Left lung (tissue), 10 donors: Measurements from ENCODE around the gene CLEC4G. TPM values are rescaled to one million over a fixed set of nuclear protein-coding genes. Genes with fewer than 3 reads are reported as not detected.
A peak's percentile ranks its signal among the peaks of the same experiment; 100 is the strongest.

Experiments
- ATAC-seq: fragments of 200-7000 bp; cut with Tn5 transposase; one replicate; pipeline ENCODE4 v1.9.1; 2020; ENCODE audit warnings: moderate library complexity
- DNase-seq, 4 donors: peaks; one replicate each; pipeline ENCODE4 v3.0.0-alpha.2; 2013 to 2020
- H3K27ac ChIP-seq, 2 donors: fragments of 200-600 bp; sonication (generic) in 1 of 2; one replicate each; pipeline versions ENCODE4 v1.5.0 to v1.8.0; 2020 to 2021
- H3K27me3 ChIP-seq, 2 donors: fragments of 200-600 bp; sonication (generic) in 1 of 2; one replicate each; pipeline versions ENCODE4 v1.5.0 to v1.8.0; 2020 to 2021
- H3K36me3 ChIP-seq, 2 donors: fragments of 200-600 bp; sonication (generic) in 1 of 2; one replicate each; pipeline versions ENCODE4 v1.5.0 to v1.8.0; 2020 to 2021
- H3K4me1 ChIP-seq, 2 donors: fragments of 200-600 bp; one replicate each; pipeline ENCODE4 v1.8.0; 2021
- H3K4me3 ChIP-seq, 2 donors: fragments of 200-600 bp; sonication (generic) in 1 of 2; one replicate each; pipeline versions ENCODE4 v1.5.0 to v1.8.0; 2020 to 2021; ENCODE audit warnings: mild to moderate bottlenecking in 1 of 2
- H3K9me3 ChIP-seq, 2 donors: fragments of 200-600 bp; sonication (generic) in 1 of 2; one replicate each; pipeline versions ENCODE4 v1.5.0 to v1.8.0; 2020 to 2021
- intact Hi-C, 2 donors: fragments of 100-400 bp; cut with DNase I; formaldehyde crosslinking; loops; one replicate each; pipeline versions ENCODE4 v1.11.2 to v1.14.2; 2022
- polyA plus RNA-seq, 6 donors: library from polyadenylated mRNA; unstranded; fragments of 120-200 nt; gene quantifications; one replicate each; pipeline ENCODE4 v1.2.1, GENCODE V29; 2013; ENCODE audit not compliant: insufficient read length in 6 of 6
- total RNA-seq, 2 donors: library from RNA; stranded (reverse); fragmentation: NEBNext Ultra II Directional; extraction: Animal tissue kit (Norgen Biotek cat#: 25700); gene quantifications; one replicate each; pipeline ENCODE4 v1.2.1, GENCODE V29; 2021
- TF ChIP-seq, protein P1 (sequence below), 2 donors: fragments of 200-600 bp; sonication (generic) in 1 of 2; IDR thresholded peaks; one replicate each; pipeline versions ENCODE4 v1.5.0 to v1.8.0; 2021; ENCODE audit warnings: antibody characterized with exemption in 2 of 2
- donor health status: DM: no; HTN: yes; CAD: no.
- donor health status: DM: no; HTN: no; CAD: no.

CLEC4G gene
- total and polyA plus RNA-seq, 8 donors, result 0.20 to 2.2 (median 0.33) TPM; not detected in 2

DNA sequence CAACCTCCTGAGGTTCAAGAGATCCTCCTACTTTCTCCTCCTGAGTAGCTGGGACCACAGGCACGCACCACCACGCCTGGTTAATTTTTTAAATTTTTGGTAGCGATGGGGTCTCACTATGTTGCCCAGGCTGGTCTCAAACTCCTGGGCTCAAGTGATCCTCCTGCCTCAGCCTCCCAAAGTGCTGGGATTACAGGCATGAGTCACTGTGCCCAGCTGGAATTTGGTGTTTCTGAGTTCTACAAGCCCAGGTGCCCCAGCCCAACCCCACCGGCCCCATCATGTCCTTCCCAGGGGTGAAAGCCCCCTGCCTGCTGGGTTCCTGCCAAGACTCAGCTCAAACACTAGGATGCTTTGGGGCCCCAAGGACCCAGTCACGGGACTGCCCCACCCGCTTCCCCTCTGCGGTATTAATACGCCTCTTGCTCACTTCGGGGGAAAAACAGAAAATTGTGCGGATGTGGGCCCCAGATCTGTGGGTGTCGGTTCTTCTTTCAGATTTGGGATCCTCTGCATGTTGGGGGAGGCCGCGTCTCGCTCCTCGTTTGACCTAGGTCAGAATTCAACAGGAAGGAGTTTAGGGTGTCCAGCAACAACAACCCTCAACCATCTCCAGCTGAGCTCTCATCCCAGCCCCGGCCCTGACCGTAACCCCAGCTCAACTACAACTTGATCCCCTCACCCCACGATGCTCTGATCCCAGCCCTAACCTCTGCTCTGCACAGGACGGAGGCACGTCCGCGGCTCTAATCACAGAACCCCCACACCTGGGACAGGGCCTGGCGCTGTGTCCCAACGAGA lies 26.3 kb downstream of the CLEC4G start:
- DNase-seq (peak in 2 of 4 donors; percentile 71 to 91), ATAC-seq (peak; percentile 51)
- H3K4me1 ChIP-seq, result peaks cover 0 to 45% of the 10 kb centered on the region in 2 donors
- TF ChIP-seq, protein P1, sequence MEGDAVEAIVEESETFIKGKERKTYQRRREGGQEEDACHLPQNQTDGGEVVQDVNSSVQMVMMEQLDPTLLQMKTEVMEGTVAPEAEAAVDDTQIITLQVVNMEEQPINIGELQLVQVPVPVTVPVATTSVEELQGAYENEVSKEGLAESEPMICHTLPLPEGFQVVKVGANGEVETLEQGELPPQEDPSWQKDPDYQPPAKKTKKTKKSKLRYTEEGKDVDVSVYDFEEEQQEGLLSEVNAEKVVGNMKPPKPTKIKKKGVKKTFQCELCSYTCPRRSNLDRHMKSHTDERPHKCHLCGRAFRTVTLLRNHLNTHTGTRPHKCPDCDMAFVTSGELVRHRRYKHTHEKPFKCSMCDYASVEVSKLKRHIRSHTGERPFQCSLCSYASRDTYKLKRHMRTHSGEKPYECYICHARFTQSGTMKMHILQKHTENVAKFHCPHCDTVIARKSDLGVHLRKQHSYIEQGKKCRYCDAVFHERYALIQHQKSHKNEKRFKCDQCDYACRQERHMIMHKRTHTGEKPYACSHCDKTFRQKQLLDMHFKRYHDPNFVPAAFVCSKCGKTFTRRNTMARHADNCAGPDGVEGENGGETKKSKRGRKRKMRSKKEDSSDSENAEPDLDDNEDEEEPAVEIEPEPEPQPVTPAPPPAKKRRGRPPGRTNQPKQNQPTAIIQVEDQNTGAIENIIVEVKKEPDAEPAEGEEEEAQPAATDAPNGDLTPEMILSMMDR (IDR thresholded peaks at IDR 0.05), result no peak
- H3K27ac ChIP-seq, result peak overlapping the region; percentile 39 to 92
- peak overlapping the region in 1 of 2 donors; percentile 1 for H3K4me3 ChIP-seq
- H3K9me3 ChIP-seq, result no peaks in the 10 kb centered on the region
- intact Hi-C loops, result no loop called here
- H3K27me3 ChIP-seq, result peaks cover 0 to 7% of the 10 kb centered on the region in 2 donors
- no peaks in the 10 kb centered on the region for H3K36me3 ChIP-seq

DNA sequence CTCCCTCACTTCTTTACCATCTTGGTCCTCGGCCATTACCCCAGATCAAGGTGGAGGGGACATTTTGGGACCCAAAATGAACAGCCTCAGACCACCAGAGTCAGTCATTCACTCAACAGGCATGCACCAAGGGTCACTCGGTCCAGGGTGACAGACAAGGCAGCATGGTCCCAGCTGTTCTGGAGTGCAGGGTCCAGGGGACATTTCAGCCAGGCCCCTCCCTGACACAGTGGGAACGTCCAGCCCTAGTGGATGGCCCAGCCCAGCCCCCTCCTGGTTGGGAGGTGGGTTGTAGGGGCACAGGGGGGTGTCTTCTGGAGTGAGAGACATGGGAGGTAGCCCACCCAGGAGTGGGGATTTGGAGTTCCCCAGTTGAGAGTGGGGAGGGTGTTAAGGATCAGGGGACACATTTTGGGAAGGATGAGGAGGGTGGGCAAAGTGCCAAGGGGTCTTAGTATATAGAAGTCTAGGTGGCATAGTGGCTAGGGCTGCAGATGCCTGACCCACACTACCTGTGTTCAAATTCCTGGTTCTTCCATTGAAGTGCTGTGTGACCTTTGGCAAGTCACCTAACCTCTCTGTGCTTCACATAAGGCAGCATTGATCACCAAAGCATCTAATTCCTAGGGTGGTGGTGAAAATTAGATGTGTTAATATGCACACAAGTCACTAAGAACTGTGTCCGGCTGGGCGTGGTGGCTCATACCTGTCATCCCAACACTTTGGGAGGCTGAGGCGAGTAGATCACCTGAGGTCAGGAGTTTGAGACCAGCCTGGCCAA lies 27.4 kb downstream of the CLEC4G start:
- no peaks in the 10 kb centered on the region for H3K9me3 ChIP-seq
- DNase-seq, result no peak
- H3K27ac ChIP-seq, result peak overlapping the region in 1 of 2 donors; percentile 92
- TF ChIP-seq, protein P1 (IDR thresholded peaks at IDR 0.05), result no peak
- no peak for ATAC-seq
- no peak overlapping the region for H3K4me3 ChIP-seq
- H3K27me3 ChIP-seq, result peaks cover 0 to 7% of the 10 kb centered on the region in 2 donors
- peaks cover 0 to 38% of the 10 kb centered on the region in 2 donors for H3K4me1 ChIP-seq
- H3K36me3 ChIP-seq, result no peaks in the 10 kb centered on the region
- intact Hi-C loops, result no loop called here

DNA sequence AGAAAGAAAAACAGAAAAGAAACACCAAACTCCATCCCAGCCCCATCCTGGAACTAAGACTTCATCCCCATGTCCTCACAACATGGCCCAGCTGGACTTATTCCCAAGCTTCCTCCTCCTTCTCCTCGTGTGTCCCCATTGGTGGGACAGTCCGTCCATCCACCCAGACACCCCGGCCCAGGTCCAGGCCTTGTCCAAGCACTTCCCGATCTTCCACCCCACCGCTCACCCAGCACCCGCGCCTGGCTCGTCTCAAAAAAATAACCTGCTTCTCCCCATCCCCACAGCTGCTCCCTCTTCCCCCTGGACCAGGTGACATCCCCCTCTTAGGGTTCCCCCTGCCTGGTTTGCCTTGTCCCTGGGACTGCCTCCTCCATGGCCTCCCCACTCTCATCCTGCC lies 28.6 kb downstream of the CLEC4G start:
- H3K9me3 ChIP-seq, result no peaks in the 10 kb centered on the region
- no peak overlapping the region for H3K27ac ChIP-seq
- no peak for ATAC-seq
- H3K4me3 ChIP-seq, result no peak overlapping the region
- H3K27me3 ChIP-seq, result peaks cover 0 to 16% of the 10 kb centered on the region in 2 donors
- no peak for DNase-seq
- intact Hi-C loops, result no loop called here
- TF ChIP-seq, protein P1 (IDR thresholded peaks at IDR 0.05), result no peak
- peaks cover 0 to 44% of the 10 kb centered on the region in 2 donors for H3K4me1 ChIP-seq
- H3K36me3 ChIP-seq, result no peaks in the 10 kb centered on the region

DNA sequence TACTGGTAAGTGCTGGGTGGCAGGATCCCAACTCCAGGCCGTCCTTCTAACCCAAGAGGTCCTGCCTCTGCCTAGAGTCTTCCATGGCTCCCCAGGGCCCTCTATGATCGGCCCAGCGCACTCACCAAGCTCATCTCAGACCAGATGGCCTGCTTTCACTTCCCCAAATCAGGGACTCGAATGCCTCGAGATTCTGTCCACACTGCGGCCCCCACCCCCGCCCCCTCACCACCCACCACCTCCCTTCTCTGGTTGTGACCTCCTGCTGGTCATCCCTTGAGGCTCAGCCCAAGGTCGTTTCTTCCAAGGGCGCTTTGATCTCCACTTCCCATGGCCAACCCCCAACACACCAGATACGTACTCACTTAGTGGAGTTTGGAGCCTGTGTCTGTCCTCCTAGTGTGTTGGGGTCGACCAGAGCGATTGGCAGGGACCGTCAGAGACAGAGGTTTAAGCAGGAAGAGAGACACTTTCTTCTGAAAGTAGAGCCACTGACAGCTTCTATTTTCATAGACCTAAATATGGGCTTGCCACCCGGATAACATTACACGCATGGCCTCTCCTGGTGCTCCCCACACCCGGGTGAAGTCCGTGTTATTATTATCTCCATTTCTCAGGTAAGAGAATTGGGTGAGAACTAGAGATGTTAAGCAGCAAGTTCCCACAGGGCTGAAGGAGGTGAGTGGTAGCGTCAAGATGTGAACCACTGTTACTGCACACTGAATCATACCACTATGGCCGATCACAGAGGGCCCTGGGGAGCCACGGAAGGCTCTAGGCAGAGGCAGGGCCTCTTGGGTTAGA lies 30.1 kb downstream of the CLEC4G start, which contains the start of gene FCER2:
TSS of gene FCER2 (minus strand) at position 478 of the 804 bp plus-strand sequence. CDS start 2,371 bp downstream, outside the sequence.
- ATAC-seq, result no peak
- Histone ChIP-seq H3K4me3 (no peak within 1 kb of the TSS), H3K27me3 (peaks cover 0 to 31% of the 10 kb centered on the region in 2 donors), H3K9me3 (no peaks in the 10 kb centered on the region), H3K4me1 (peaks cover 0 to 37% of the 10 kb centered on the region in 2 donors), H3K36me3 (no peaks in the 10 kb centered on the region), H3K27ac (no peak within 1 kb of the TSS)
- DNase-seq, result no peak
- intact Hi-C loops, result no loop called here
- TF ChIP-seq, protein P1 (IDR thresholded peaks at IDR 0.05), result no peak
